LNCaP clone FGC (cell line): ENCODE measurements around the gene MB21D2.

ENCODE experiments used
- DNase-seq: peaks from one replicate; pipeline ENCODE4 v3.0.0-alpha.2; 2011; ENCODE audit warnings: low read depth
- H3K4me3 ChIP-seq: 2 replicates; pipeline ENCODE4 v1.5.1; 2011; ENCODE audit warnings: mild to moderate bottlenecking, low read depth, low read length, control low read depth
- TF ChIP-seq, protein P1 (sequence below): IDR thresholded peaks from 2 replicates; pipeline ENCODE4 v1.5.1; 2012; ENCODE audit warnings: mild to moderate bottlenecking; ENCODE audit not compliant: control insufficient read depth, insufficient read depth; ENCODE audit errors: extremely low read depth

The MB21D2 gene

GRCh38 chr3:192831111-192831644 is 86.5 kb downstream of the MB21D2 start:
- DNase-seq = no peak
- TF ChIP-seq, protein P1, sequence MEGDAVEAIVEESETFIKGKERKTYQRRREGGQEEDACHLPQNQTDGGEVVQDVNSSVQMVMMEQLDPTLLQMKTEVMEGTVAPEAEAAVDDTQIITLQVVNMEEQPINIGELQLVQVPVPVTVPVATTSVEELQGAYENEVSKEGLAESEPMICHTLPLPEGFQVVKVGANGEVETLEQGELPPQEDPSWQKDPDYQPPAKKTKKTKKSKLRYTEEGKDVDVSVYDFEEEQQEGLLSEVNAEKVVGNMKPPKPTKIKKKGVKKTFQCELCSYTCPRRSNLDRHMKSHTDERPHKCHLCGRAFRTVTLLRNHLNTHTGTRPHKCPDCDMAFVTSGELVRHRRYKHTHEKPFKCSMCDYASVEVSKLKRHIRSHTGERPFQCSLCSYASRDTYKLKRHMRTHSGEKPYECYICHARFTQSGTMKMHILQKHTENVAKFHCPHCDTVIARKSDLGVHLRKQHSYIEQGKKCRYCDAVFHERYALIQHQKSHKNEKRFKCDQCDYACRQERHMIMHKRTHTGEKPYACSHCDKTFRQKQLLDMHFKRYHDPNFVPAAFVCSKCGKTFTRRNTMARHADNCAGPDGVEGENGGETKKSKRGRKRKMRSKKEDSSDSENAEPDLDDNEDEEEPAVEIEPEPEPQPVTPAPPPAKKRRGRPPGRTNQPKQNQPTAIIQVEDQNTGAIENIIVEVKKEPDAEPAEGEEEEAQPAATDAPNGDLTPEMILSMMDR = no peak
- no peak overlapping the region for H3K4me3 ChIP-seq

- no peak for DNase-seq
- TF ChIP-seq, protein P1 = no peak
- H3K4me3 ChIP-seq = no peak overlapping the region
Measured at GRCh38 chr3:192830291-192831110, 87.2 kb downstream of the MB21D2 start.

DNA sequence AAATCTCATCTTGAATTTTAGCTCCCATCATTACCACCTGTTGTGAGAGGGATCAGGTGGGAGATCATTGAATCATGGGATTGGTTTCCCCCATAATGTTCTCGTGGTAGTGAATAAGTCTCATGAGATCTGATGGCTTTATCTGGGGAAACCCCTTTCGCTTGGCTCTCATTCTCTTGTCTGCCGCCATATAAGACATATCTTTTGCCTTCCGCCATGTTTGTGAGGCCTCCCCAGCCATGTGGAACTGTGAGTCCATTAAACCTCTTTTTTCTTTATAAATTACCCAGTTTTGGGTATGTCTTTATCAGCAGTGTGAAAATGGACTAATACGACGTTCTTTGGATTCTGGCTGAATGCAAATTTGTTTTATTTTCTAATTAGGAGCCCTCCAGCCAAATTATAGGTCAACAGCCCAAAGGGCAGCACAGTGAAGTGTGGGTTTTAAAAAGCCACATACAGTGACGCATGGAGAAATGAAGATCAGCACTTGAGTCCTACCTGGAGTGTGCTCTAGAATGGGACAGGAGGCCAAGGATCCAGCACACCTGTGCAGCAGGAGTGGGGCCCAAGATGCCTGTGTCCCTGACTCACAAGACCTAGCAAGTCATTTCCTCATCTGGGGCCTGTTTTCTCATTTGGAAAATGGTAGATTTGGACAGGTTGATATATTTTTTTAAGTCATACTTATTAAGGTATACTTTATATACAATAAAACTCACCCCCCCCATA is 89.6 kb downstream of the MB21D2 start:
- DNase-seq = no peak
- H3K4me3 ChIP-seq = no peak overlapping the region
- TF ChIP-seq, protein P1 = no peak

- no peak for DNase-seq
- TF ChIP-seq, protein P1 = no peak
- no peak overlapping the region for H3K4me3 ChIP-seq
Measured at GRCh38 chr3:192827208-192827607, 90.4 kb downstream of the MB21D2 start.

DNA sequence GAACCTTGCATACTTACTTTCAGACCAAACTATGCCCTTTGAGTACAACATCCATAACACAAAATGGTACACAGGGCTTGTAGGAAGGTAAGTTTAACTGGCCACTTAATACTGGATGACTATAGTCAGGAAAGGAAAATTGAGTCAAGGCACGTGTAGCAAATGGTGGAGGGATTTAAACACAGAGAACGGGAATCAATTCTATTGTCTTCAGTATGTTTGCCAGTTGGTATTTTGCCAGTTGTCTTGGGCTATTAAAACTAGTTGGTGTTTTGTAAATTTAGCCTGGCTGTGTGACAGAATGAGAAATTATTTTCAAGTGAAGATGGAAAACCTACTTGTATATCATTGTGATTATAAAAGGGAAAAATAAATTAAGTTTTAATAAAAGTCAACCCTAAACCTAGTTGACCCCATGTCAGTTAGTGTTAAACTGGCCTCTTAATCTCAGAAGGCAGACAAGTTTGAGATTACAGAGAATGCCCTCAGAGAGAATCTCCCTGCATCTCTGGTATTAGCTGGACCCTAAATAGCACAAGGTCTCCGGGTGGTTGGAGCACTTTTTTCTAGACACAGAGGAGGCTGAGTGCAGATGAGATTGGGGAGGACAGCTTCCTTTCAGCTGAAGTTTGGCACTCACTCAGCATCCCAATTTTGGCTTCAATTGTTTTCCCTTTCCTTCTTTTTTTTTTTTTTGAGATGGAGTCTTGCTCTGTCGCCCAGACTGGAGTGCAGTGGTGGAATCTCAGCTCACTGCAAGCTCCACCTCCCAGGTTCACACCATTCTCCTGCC is 91.2 kb downstream of the MB21D2 start:
- DNase-seq = no peak
- TF ChIP-seq, protein P1 = no peak

DNA sequence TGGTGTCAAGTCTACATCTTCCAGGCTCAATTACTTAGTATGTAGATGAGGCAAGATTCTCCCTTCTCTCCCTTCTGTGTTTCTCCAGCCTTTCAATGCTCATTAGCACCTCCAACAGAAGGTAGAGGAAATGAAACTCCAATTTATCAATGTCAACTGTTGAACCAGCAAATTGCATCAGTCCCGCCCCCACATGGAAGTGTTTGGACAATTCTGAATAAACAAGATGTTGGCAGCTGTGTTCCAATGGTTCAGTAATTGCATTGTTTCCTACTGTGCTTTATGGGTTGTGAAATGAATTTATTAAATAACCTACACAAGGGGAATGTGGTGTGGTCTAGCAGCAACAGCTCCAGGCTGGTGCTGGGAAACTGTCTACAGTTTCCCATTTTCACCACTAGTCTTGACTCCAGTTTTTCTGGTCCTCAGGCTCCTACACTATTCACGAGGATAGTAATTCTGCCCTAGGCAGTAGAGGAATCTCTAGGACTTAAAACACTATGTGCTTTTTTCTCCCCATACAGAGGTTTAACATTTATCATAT is 91.9 kb downstream of the MB21D2 start:
- TF ChIP-seq, protein P1 = 0 out of 2 replicates have a peak, but pooled peaks have one; percentile 8
- H3K4me3 ChIP-seq = no peak overlapping the region
- DNase-seq = peak; percentile 22

More for the DNA sequence above, 91.2 kb downstream of the MB21D2 start:
- H3K4me3 ChIP-seq = no peak overlapping the region
